SK-N-SH (cell line): ENCODE data around the gene GRM7. TPM values are rescaled to one million over a fixed set of nuclear protein-coding genes. Genes with fewer than 3 reads are reported as not detected.

Experiments
- CTCF ChIA-PET: fragments of 300-600, 350-600 bp; formaldehyde crosslinking; extraction: SDS; loops from one replicate; lab custom pipeline; 2021; lab: Yijun Ruan, JAX
- POLR2A ChIA-PET: fragments of 350-600 bp; sonication (Branson Sonifier 250); formaldehyde crosslinking; extraction: SDS; loops from one replicate; lab custom pipeline; 2020; ENCODE audit warnings: antibody characterized with exemption, inconsistent platforms; lab: Yijun Ruan, JAX
- DNase-seq: peaks from one replicate; pipeline ENCODE4 v3.0.0; 2012
- H2AFZ ChIP-seq: fragments of 200-600 bp; sonication (generic); 2 replicates; pipeline ENCODE4 v1.8.1; 2016; ENCODE audit warnings: antibody characterized with exemption, mild to moderate bottlenecking, low read depth
- H3F3A ChIP-seq: fragments of 200-600 bp; sonication (generic); replicated peaks from 2 replicates; pipeline ENCODE3; 2016; ENCODE audit warnings: antibody characterized with exemption, mild to moderate bottlenecking; ENCODE audit not compliant: insufficient read depth
- H3K27ac ChIP-seq, 2 experiments: fragments of 200-500 bp in 1 of 2; fragments of 200-600 bp in 1 of 2; sonication (Bioruptor generic) in 1 of 2; sonication (generic), shearing (Covaris generic) in 1 of 2; 2 replicates each; pipeline versions ENCODE4 v1.5.1 to v1.6.1; 2014 to 2016; ENCODE audit warnings: low read depth in 2 of 2, inconsistent platforms in 1 of 2, low read length in 1 of 2, mild to moderate bottlenecking in 1 of 2, mixed read lengths in 1 of 2
- H3K27me3 ChIP-seq: fragments of 200-600 bp; sonication (generic), shearing (Covaris generic); 2 replicates; pipeline ENCODE4 v1.6.1; 2016; ENCODE audit warnings: mixed run types; ENCODE audit not compliant: insufficient read depth
- H3K36me3 ChIP-seq, 2 experiments: fragments of 200-500 bp in 1 of 2; fragments of 200-600 bp in 1 of 2; sonication (Bioruptor generic) in 1 of 2; sonication (generic) in 1 of 2; replicated peaks in 1 of 2; 2 replicates each; pipeline versions ENCODE3 to v1.5.1; 2014 to 2016; ENCODE audit warnings: low read length in 1 of 2, mild to moderate bottlenecking in 1 of 2; ENCODE audit not compliant: insufficient read depth in 2 of 2, control insufficient read depth in 1 of 2
- H3K4me1 ChIP-seq, 2 experiments: fragments of 200-500 bp in 1 of 2; fragments of 200-600 bp in 1 of 2; sonication (Bioruptor generic) in 1 of 2; sonication (generic), shearing (Covaris generic) in 1 of 2; 2 replicates each; pipeline versions ENCODE4 v1.5.1 to v1.6.1; 2014 to 2016; ENCODE audit warnings: low read depth in 1 of 2, low read length in 1 of 2, mixed run types in 1 of 2; ENCODE audit not compliant: insufficient read depth in 2 of 2, control insufficient read depth in 1 of 2
- H3K4me2 ChIP-seq: fragments of 200-600 bp; sonication (generic), shearing (Covaris generic); 2 replicates; pipeline ENCODE4 v1.6.1; 2017; ENCODE audit warnings: mixed run types
- H3K4me3 ChIP-seq, 2 experiments: fragments of 200-500 bp in 1 of 2; fragments of 200-600 bp in 1 of 2; sonication (Bioruptor generic) in 1 of 2; sonication (generic), shearing (Covaris generic) in 1 of 2; 2 replicates each; pipeline versions ENCODE4 v1.5.1 to v1.8.1; 2014 to 2016; ENCODE audit warnings: low read depth in 2 of 2, inconsistent platforms in 1 of 2, low read length in 1 of 2, mild to moderate bottlenecking in 1 of 2, mixed read lengths in 1 of 2, moderate library complexity in 1 of 2
- H3K79me2 ChIP-seq: fragments of 200-600 bp; sonication (generic); 2 replicates; pipeline ENCODE4 v1.8.1; 2017; ENCODE audit warnings: mild to moderate bottlenecking; ENCODE audit not compliant: insufficient read depth
- H3K9ac ChIP-seq: fragments of 200-600 bp; sonication (generic); 2 replicates; pipeline ENCODE4 v1.6.1; 2017; ENCODE audit warnings: mixed run types
- H3K9me2 ChIP-seq: fragments of 200-600 bp; sonication (generic); 2 replicates; pipeline ENCODE4 v1.6.1; 2017; ENCODE audit warnings: mixed run types
- H3K9me3 ChIP-seq: fragments of 200-600 bp; sonication (generic); 2 replicates; pipeline ENCODE4 v1.6.1; 2017; ENCODE audit warnings: mixed run types, mild to moderate bottlenecking, moderate library complexity
- H4K20me1 ChIP-seq: fragments of 200-600 bp; sonication (generic); 2 replicates; pipeline ENCODE4 v1.6.1; 2017; ENCODE audit warnings: mild to moderate bottlenecking, mixed run types; ENCODE audit not compliant: insufficient read depth
- CHD2 ChIP-seq: fragments of 150-350 bp; IDR thresholded peaks from 2 replicates; pipeline ENCODE4 v1.6.1; 2018; ENCODE audit warnings: low read length; ENCODE audit not compliant: partially characterized antibody
- EP300 ChIP-seq, 2 experiments: IDR thresholded peaks; 2 replicates each; pipeline versions ENCODE4 v1.4.0 to v1.6.1; 2012; ENCODE audit warnings: borderline replicate concordance in 1 of 2, low read depth in 1 of 2, low read length in 1 of 2
- EZH2phosphoT487 ChIP-seq: fragments of 200-600 bp; sonication (generic); IDR thresholded peaks from 2 replicates; pipeline ENCODE4 v1.6.1; 2017; ENCODE audit warnings: low read depth, mixed run types, mild to moderate bottlenecking, antibody characterized with exemption, moderate library complexity, borderline replicate concordance
- FOSL2 ChIP-seq: IDR thresholded peaks from 2 replicates; pipeline ENCODE4 v1.4.0; 2012; ENCODE audit warnings: low read depth, mild to moderate bottlenecking, moderate library complexity, borderline replicate concordance
- GABPA ChIP-seq: IDR thresholded peaks from 2 replicates; pipeline ENCODE4 v1.4.0; 2012; ENCODE audit warnings: low read depth, mild to moderate bottlenecking
- IRF3 ChIP-seq: fragments of 150-350 bp; IDR thresholded peaks from 2 replicates; pipeline ENCODE4 v1.6.1; 2016; ENCODE audit warnings: mild to moderate bottlenecking, low read depth, low read length
- JUND ChIP-seq: IDR thresholded peaks from 2 replicates; pipeline ENCODE4 v1.4.0; 2012
- MAX ChIP-seq: IDR thresholded peaks from 2 replicates; pipeline ENCODE4 v1.4.0; 2012; ENCODE audit warnings: low read depth
- MEF2A ChIP-seq: IDR thresholded peaks from 2 replicates; pipeline ENCODE4 v1.4.0; 2012; ENCODE audit warnings: low read depth, borderline replicate concordance
- PBX3 ChIP-seq: IDR thresholded peaks from 2 replicates; pipeline ENCODE4; 2012
- REST ChIP-seq: IDR thresholded peaks from 2 replicates; pipeline ENCODE4 v1.6.1; 2012; ENCODE audit warnings: mild to moderate bottlenecking, low read depth, low read length, moderate library complexity
- RXRA ChIP-seq: IDR thresholded peaks from 2 replicates; pipeline ENCODE4 v1.4.0; 2012; ENCODE audit warnings: low read depth, mild to moderate bottlenecking, borderline replicate concordance
- SIN3A ChIP-seq: IDR thresholded peaks from 2 replicates; pipeline ENCODE4 v1.6.1; 2012; ENCODE audit warnings: low read depth, mild to moderate bottlenecking, low read length, moderate library complexity, borderline replicate concordance
- SMC3 ChIP-seq: IDR thresholded peaks from 2 replicates; pipeline ENCODE4 v1.6.1; 2012; ENCODE audit warnings: low read depth, low read length, improper control_type of control experiment
- TAF1 ChIP-seq: IDR thresholded peaks from 2 replicates; pipeline ENCODE4 v1.6.1; 2012; ENCODE audit warnings: low read depth, mild to moderate bottlenecking, low read length, moderate library complexity, borderline replicate concordance
- USF2 ChIP-seq: fragments of 150-350 bp; IDR thresholded peaks from 2 replicates; pipeline ENCODE4 v1.6.1; 2017; ENCODE audit warnings: antibody characterized with exemption, low read length, low read depth, borderline replicate concordance
- YY1 ChIP-seq: IDR thresholded peaks from 2 replicates; pipeline ENCODE4 v1.4.0; 2012; ENCODE audit warnings: low read depth, mild to moderate bottlenecking
- WGBS: methylation state at CpG from one replicate; pipeline ENCODE4 v1.1.6; 2017; ENCODE audit warnings: low lambda C conversion rate; 5-methylcytosine and 5-hydroxymethylcytosine counted together
- polyA plus RNA-seq, 3 experiments: library from polyadenylated mRNA; depleted of rRNA; stranded (reverse); fragments of >200 nt; gene quantifications; 2 replicates each; pipeline ENCODE4 v1.2.3, GENCODE V29; 2012

GRM7 gene
- polyA plus RNA-seq, 1 of the 3 experiments (the other 2 are of a cell fraction), result 0.03 TPM

GRCh38 chr3:7282988-7283387, 422.1 kb downstream of the GRM7 start:
- CTCF ChIA-PET, result no interaction called here
- H4K20me1 ChIP-seq, result no peaks in the 10 kb centered on the region

More at GRCh38 chr3:7282988-7283387, 422.1 kb downstream of the GRM7 start:
- WGBS, result 33% methylated on average over 4 of the region's 4 CpGs
- Histone ChIP-seq H3K4me3 (no peak overlapping the region), H3K9ac (no peak overlapping the region), H2AFZ (no peak overlapping the region), H3K27ac (no peak overlapping the region), H3K79me2 (no peaks in the 10 kb centered on the region), H3K9me3 (no peaks in the 10 kb centered on the region), H3F3A (no peaks in the 10 kb centered on the region), H3K27me3 (no peaks in the 10 kb centered on the region), H3K36me3 (no peaks in the 10 kb centered on the region), H3K4me2 (no peak overlapping the region), H3K9me2 (no peaks in the 10 kb centered on the region), H3K4me1 (no peaks in the 10 kb centered on the region)
- TF ChIP-seq GABPA (no peak), MAX (no peak), IRF3 (no peak), RXRA (no peak), EP300 (IDR thresholded peaks at IDR 0.05; ENCODE audit: borderline replicate concordance in 1 of 2, low read depth in 1 of 2, low read length in 1 of 2) (no peak), YY1 (no peak), TAF1 (no peak), CHD2 (no peak), JUND (no peak), EZH2phosphoT487 (no peak), MEF2A (no peak), PBX3 (no peak), REST (no peak), SMC3 (no peak), USF2 (no peak), SIN3A (no peak), FOSL2 (no peak)
- POLR2A ChIA-PET, result no interaction called here
- no peak for DNase-seq
